HEK293T (cell line): ENCODE measurements around the gene PLS3.

ENCODE experiments used
- ARNT ChIP-seq: fragments of 450-650 bp; IDR thresholded peaks from 2 replicates; pipeline ENCODE4 v1.6.1; 2017; ENCODE audit warnings: mild to moderate bottlenecking
- FOXM1 ChIP-seq: fragments of 450-650 bp; IDR thresholded peaks from 2 replicates; pipeline ENCODE4 v1.6.1; 2017; ENCODE audit warnings: mild to moderate bottlenecking, borderline replicate concordance

GRCh38 chrX:115583496-115584004 is 22.6 kb downstream of the PLS3 start:
- TF ChIP-seq FOXM1 = no peak
- TF ChIP-seq ARNT = no peak
